Measurements from ENCODE around the gene ABCA4. TPM values are rescaled to one million over a fixed set of nuclear protein-coding genes. Genes with fewer than 3 reads are reported as not detected.
"Not testable (repeated sequence)": the region's sequence is repeated elsewhere in the genome, so short reads cannot be mapped to it uniquely, and the experiment has no call there.

Gene ABCA4
- total and polyA plus RNA-seq, 2 donors (not counting 3 experiments of a cell fraction or from before 2014, with no cell fraction given) = 2.3 to 4.9 TPM

- intact Hi-C loops (cut with micrococcal nuclease) = no loop called here
- no peak for FAIRE-seq
- no peaks in the 10 kb centered on the region for H4K20me1 ChIP-seq (replicated peaks; ENCODE audit: control insufficient read depth, extremely low read depth, insufficient read depth, low read length)
- H3K9ac ChIP-seq (replicated peaks; ENCODE audit: extremely low read depth, insufficient read depth, low read length) = no peak overlapping the region
- CTCF ChIA-PET = interaction anchor here (1.8 kb wide), 1 partner anchor 9 kb away, joined by 6 read pairs; no protein-coding TSS in a partner anchor
- H3K9me1 ChIP-seq (replicated peaks; ENCODE audit: control insufficient read depth, extremely low read depth, insufficient read depth, low read length) = no peaks in the 10 kb centered on the region
- no peaks in the 10 kb centered on the region for H3K4me1 ChIP-seq (ENCODE audit: control insufficient read depth, extremely low read depth, insufficient read depth, low read length)
- dilution Hi-C loops (cut with MboI; ENCODE audit: extremely low pct_ligation_motif_present, low sequenced_read_pairs) = no loop called here
- POLR2A ChIA-PET = no interaction called here
- no peak for TF ChIP-seq FOS (IDR thresholded peaks at IDR 0.05; ENCODE audit: borderline replicate concordance, insufficient read depth, low read length)
- TF ChIP-seq CTCF (IDR thresholded peaks at IDR 0.05; ENCODE audit: extremely low read depth in 1 of 2, insufficient read depth in 1 of 2, low read depth in 1 of 2, low read length in 2 of 2) = no peak
- TF ChIP-seq GATA2 (IDR thresholded peaks at IDR 0.05; ENCODE audit: insufficient read depth, insufficient read length, low read depth, low read length) = no peak
- no peak for TF ChIP-seq EZH2 (IDR thresholded peaks at IDR 0.05; ENCODE audit: borderline replicate concordance, low read depth, low read length, severe bottlenecking)
- no peak for TF ChIP-seq POLR2AphosphoS5 (IDR thresholded peaks at IDR 0.05; ENCODE audit: insufficient read depth, low read depth, low read length)
- no peak for TF ChIP-seq MYC (IDR thresholded peaks at IDR 0.05; ENCODE audit: low read depth, low read length)
- TF ChIP-seq MAX (IDR thresholded peaks at IDR 0.05; ENCODE audit: insufficient read depth, insufficient read length) = no peak
- H3K4me3 ChIP-seq (replicated peaks in 1 of 3; ENCODE audit: insufficient read depth in 1 of 3, low read depth in 1 of 3, low read length in 3 of 3) = no peak overlapping the region
- DNase-seq (ENCODE audit: low read depth, low spot score) = no peak
- no peaks in the 10 kb centered on the region for H3K36me3 ChIP-seq (ENCODE audit: control insufficient read depth in 2 of 2, extremely low read depth in 1 of 2, insufficient read depth in 2 of 2, low read length in 2 of 2)
- H3K27ac ChIP-seq (ENCODE audit: insufficient read depth, low read depth, low read length) = no peak overlapping the region
- no TSS peak for BruUV-seq (replicated peaks)
- no peaks in the 10 kb centered on the region for H3K79me2 ChIP-seq (ENCODE audit: control insufficient read depth, insufficient read depth, low read length)
- no peak overlapping the region for H2AFZ ChIP-seq (ENCODE audit: low read depth, low read length)
- no peaks in the 10 kb centered on the region for H3K9me3 ChIP-seq (replicated peaks; ENCODE audit: control insufficient read depth, insufficient read depth, low read length)
- peaks cover 15 to 30% of the 10 kb centered on the region in 2 experiments for H3K27me3 ChIP-seq (ENCODE audit: control insufficient read depth in 2 of 2, insufficient read depth in 2 of 2, low read length in 2 of 2)
- H3K4me2 ChIP-seq (ENCODE audit: insufficient read depth, low read length) = no peak overlapping the region
These were observed 129.7 kb downstream of the ABCA4 start for GRCh38 chr1:93991271-93991670.

GRCh38 chr1:93990477-93990876 is 130.5 kb downstream of the ABCA4 start:
- H3K4me3 ChIP-seq (replicated peaks in 1 of 3; ENCODE audit: insufficient read depth in 1 of 3, low read depth in 1 of 3, low read length in 3 of 3); H3K9me1 ChIP-seq (replicated peaks; ENCODE audit: control insufficient read depth, extremely low read depth, insufficient read depth, low read length); H3K79me2 ChIP-seq (ENCODE audit: control insufficient read depth, insufficient read depth, low read length); BruUV-seq (replicated peaks); intact Hi-C loops (cut with micrococcal nuclease); H3K4me2 ChIP-seq (ENCODE audit: insufficient read depth, low read length); POLR2A ChIA-PET; H4K20me1 ChIP-seq (replicated peaks; ENCODE audit: control insufficient read depth, extremely low read depth, insufficient read depth, low read length); H3K36me3 ChIP-seq (ENCODE audit: control insufficient read depth in 2 of 2, extremely low read depth in 1 of 2, insufficient read depth in 2 of 2, low read length in 2 of 2); H2AFZ ChIP-seq (ENCODE audit: low read depth, low read length); dilution Hi-C loops (cut with MboI; ENCODE audit: extremely low pct_ligation_motif_present, low sequenced_read_pairs); H3K27ac ChIP-seq (ENCODE audit: insufficient read depth, low read depth, low read length); H3K4me1 ChIP-seq (ENCODE audit: control insufficient read depth, extremely low read depth, insufficient read depth, low read length); H3K9ac ChIP-seq (replicated peaks; ENCODE audit: extremely low read depth, insufficient read depth, low read length); H3K9me3 ChIP-seq (replicated peaks; ENCODE audit: control insufficient read depth, insufficient read depth, low read length); FAIRE-seq; DNase-seq (ENCODE audit: low read depth, low spot score): not testable (repeated sequence)
- CTCF ChIA-PET = interaction anchor here (1.2 to 1.8 kb wide), 4 partner anchors 9 to 344 kb away, joined by 3 to 6 read pairs (median 3); no protein-coding TSS in a partner anchor
- peaks cover 15 to 26% of the 10 kb centered on the region in 2 experiments for H3K27me3 ChIP-seq (ENCODE audit: control insufficient read depth in 2 of 2, insufficient read depth in 2 of 2, low read length in 2 of 2)

All from endothelial cell of umbilical vein (primary cell).